Spinal cord (tissue), 10 donors: ENCODE data around the gene POLR3A. TPM values are rescaled to one million over a fixed set of nuclear protein-coding genes. Genes with fewer than 3 reads are reported as not detected.

ENCODE experiments used
- DNase-seq, 6 donors: peaks; one replicate each; pipeline versions ENCODE4 v3.0.0 to v3.0.0-alpha.2; 2013 to 2015; ENCODE audit warnings: low spot score in 6 of 6, low read depth in 4 of 6
- H3K27ac ChIP-seq: one replicate; pipeline ENCODE4 v1.5.1; 2013; ENCODE audit warnings: low read depth, low read length, control low read depth
- H3K27me3 ChIP-seq: one replicate; pipeline ENCODE4 v1.6.1; 2013; ENCODE audit warnings: low read length; ENCODE audit not compliant: control insufficient read depth, insufficient read depth
- H3K36me3 ChIP-seq: one replicate; pipeline ENCODE4 v1.6.1; 2013; ENCODE audit warnings: low read length; ENCODE audit not compliant: control insufficient read depth, insufficient read depth
- H3K4me1 ChIP-seq: one replicate; pipeline ENCODE4 v1.6.1; 2013; ENCODE audit warnings: low read length; ENCODE audit not compliant: control insufficient read depth, insufficient read depth
- H3K4me3 ChIP-seq: one replicate; pipeline ENCODE4 v1.5.1; 2013; ENCODE audit warnings: low read depth, low read length, control low read depth
- H3K9me3 ChIP-seq: one replicate; pipeline ENCODE4 v1.6.1; 2013; ENCODE audit warnings: low read length; ENCODE audit not compliant: control insufficient read depth, insufficient read depth
- WGBS: methylation state at CpG from one replicate; pipeline ENCODE4 v1.1.5; 2013; ENCODE audit warnings: missing lambda C conversion rate; ENCODE audit not compliant: insufficient coverage; 5-methylcytosine and 5-hydroxymethylcytosine counted together
- polyA plus RNA-seq, 2 donors: library from polyadenylated mRNA; unstranded; fragments of 120-200 nt; gene quantifications; one replicate each; pipeline ENCODE4 v1.2.1, GENCODE V29; 2013; ENCODE audit not compliant: insufficient read length in 2 of 2
- total RNA-seq, 2 donors: library from RNA; depleted of rRNA in 1 of 2; stranded (reverse); fragments of 120-200 nt in 1 of 2; fragments of >200 nt in 1 of 2; gene quantifications; one replicate each; pipeline versions ENCODE4 v1.2.3 to v1.2.4, GENCODE V29; 2013 to 2014
- donor health status: healthy.

Gene POLR3A
- total and polyA plus RNA-seq, 4 donors, result 15.3 to 25.8 (median 22.9) TPM

- Histone ChIP-seq H3K9me3 (no peaks in the 10 kb centered on the region), H3K27ac (peak within 1 kb of the TSS; percentile 67), H3K36me3 (peaks cover 10% of the 10 kb centered on the region), H3K4me1 (peaks cover 34% of the 10 kb centered on the region), H3K4me3 (peak within 1 kb of the TSS; percentile 60), H3K27me3 (no peaks in the 10 kb centered on the region)
- DNase-seq, result peak in 3 of 6 donors; percentile 32 to 85 (median 81)
- WGBS, result under 1% methylated on average over 76 of the region's 95 CpGs
Observed at GRCh38 chr10:77926566-77927401, 102.5 kb downstream of the POLR3A start, which contains the start of gene DLG5. Gene DLG5 (minus strand): TSS chr10:77926755. CDS start chr10:77926520, 235 bp downstream.

- Histone ChIP-seq H3K27me3 (no peaks in the 10 kb centered on the region), H3K36me3 (peaks cover 14% of the 10 kb centered on the region), H3K4me3 (peak overlapping the region; percentile 60), H3K27ac (peak overlapping the region; percentile 67), H3K9me3 (no peaks in the 10 kb centered on the region), H3K4me1 (peaks cover 39% of the 10 kb centered on the region)
- WGBS, result 0% methylated on average over 73 of the region's 73 CpGs
- DNase-seq, result peak in 2 of 6 donors; percentile 74 to 81
Observed at GRCh38 chr10:77925795-77926565, 103.3 kb downstream of the POLR3A start.

GRCh38 chr10:77925410-77925794 lies 103.9 kb downstream of the POLR3A start:
- Histone ChIP-seq H3K4me3 (peak overlapping the region; percentile 60), H3K36me3 (peaks cover 14% of the 10 kb centered on the region), H3K27ac (peak overlapping the region; percentile 67), H3K9me3 (no peaks in the 10 kb centered on the region), H3K4me1 (peaks cover 41% of the 10 kb centered on the region), H3K27me3 (no peaks in the 10 kb centered on the region)
- 4% methylated on average over 7 of the region's 7 CpGs for WGBS
- peak in 2 of 6 donors; percentile 64 to 81 for DNase-seq

- Histone ChIP-seq H3K4me3 (no peak overlapping the region), H3K27me3 (no peaks in the 10 kb centered on the region), H3K27ac (no peak overlapping the region), H3K4me1 (peaks cover 41% of the 10 kb centered on the region), H3K36me3 (peaks cover 14% of the 10 kb centered on the region), H3K9me3 (no peaks in the 10 kb centered on the region)
- no peak for DNase-seq
- 79% methylated on average over 3 of the region's 8 CpGs for WGBS
Observed at GRCh38 chr10:77922566-77923179, 106.6 kb downstream of the POLR3A start.

GRCh38 chr10:77922055-77922454 lies 107.3 kb downstream of the POLR3A start:
- Histone ChIP-seq H3K4me1 (peaks cover 35% of the 10 kb centered on the region), H3K9me3 (no peaks in the 10 kb centered on the region), H3K27ac (no peak overlapping the region), H3K4me3 (no peak overlapping the region), H3K27me3 (no peaks in the 10 kb centered on the region), H3K36me3 (peaks cover 14% of the 10 kb centered on the region)
- no peak for DNase-seq
- WGBS, result 97% methylated on average over 5 of the region's 5 CpGs

- Histone ChIP-seq H3K4me1 (peaks cover 35% of the 10 kb centered on the region), H3K27ac (no peak overlapping the region), H3K9me3 (no peaks in the 10 kb centered on the region), H3K27me3 (no peaks in the 10 kb centered on the region), H3K4me3 (no peak overlapping the region), H3K36me3 (peaks cover 14% of the 10 kb centered on the region)
- DNase-seq, result no peak
- 86% methylated on average over 4 of the region's 7 CpGs for WGBS
Observed at GRCh38 chr10:77921395-77921794, 107.9 kb downstream of the POLR3A start.

GRCh38 chr10:77920495-77920894 lies 108.8 kb downstream of the POLR3A start:
- no peak overlapping the region for H3K4me3 ChIP-seq

GRCh38 chr10:77919713-77920108 lies 109.6 kb downstream of the POLR3A start:
- DNase-seq, result no peak
- Histone ChIP-seq H3K4me3 (no peak overlapping the region), H3K27me3 (no peaks in the 10 kb centered on the region), H3K36me3 (peaks cover 14% of the 10 kb centered on the region), H3K9me3 (no peaks in the 10 kb centered on the region), H3K27ac (no peak overlapping the region), H3K4me1 (peaks cover 24% of the 10 kb centered on the region)
- 94% methylated on average over 2 of the region's 4 CpGs for WGBS

More at GRCh38 chr10:77920495-77920894, 108.8 kb downstream of the POLR3A start:
- H3K36me3 ChIP-seq, result peaks cover 14% of the 10 kb centered on the region
- H3K4me1 ChIP-seq, result peaks cover 30% of the 10 kb centered on the region
- no peaks in the 10 kb centered on the region for H3K27me3 ChIP-seq
- no peak overlapping the region for H3K27ac ChIP-seq
- H3K9me3 ChIP-seq, result no peaks in the 10 kb centered on the region
- DNase-seq, result no peak
- 25% methylated on average over 1 of the region's 4 CpGs for WGBS
